ENCODE results near the gene EXOC6B. TPM values are rescaled to one million over a fixed set of nuclear protein-coding genes. Genes with fewer than 3 reads are reported as not detected.

The EXOC6B gene
- total RNA-seq, 3 donors from 2014 or later: 32.2 to 49.2 (median 37.0) TPM

GRCh38 chr2:72237549-72237948 is 588.3 kb downstream of the EXOC6B start:
- no peaks in the 10 kb centered on the region for H3K9me3 ChIP-seq
- H3K4me1 ChIP-seq: no peaks in the 10 kb centered on the region
- no peak for DNase-seq (ENCODE audit: low spot score in 2 of 2)
- no peak overlapping the region for H3K4me3 ChIP-seq
- no peaks in the 10 kb centered on the region for H3K36me3 ChIP-seq
- no peaks in the 10 kb centered on the region for H3K27me3 ChIP-seq
- no peak for TF ChIP-seq POLR2A (IDR thresholded peaks at IDR 0.05)
- TF ChIP-seq POLR2AphosphoS5 (IDR thresholded peaks at IDR 0.05): no peak
- H3K27ac ChIP-seq: no peak overlapping the region
- intact Hi-C loops (cut with DNase I; ENCODE audit: low total_unique reads): no loop called here

GRCh38 chr2:72236445-72237067 is 589.3 kb downstream of the EXOC6B start:
- no peaks in the 10 kb centered on the region for H3K4me1 ChIP-seq
- no peak overlapping the region for H3K4me3 ChIP-seq
- no peak for DNase-seq (ENCODE audit: low spot score in 2 of 2)
- no peaks in the 10 kb centered on the region for H3K9me3 ChIP-seq
- intact Hi-C loops (cut with DNase I; ENCODE audit: low total_unique reads): no loop called here
- TF ChIP-seq CTCF (IDR thresholded peaks at IDR 0.05) (no peak), POLR2AphosphoS5 (IDR thresholded peaks at IDR 0.05) (no peak), POLR2A (IDR thresholded peaks at IDR 0.05) (no peak)
- H3K27ac ChIP-seq: no peak overlapping the region
- no peaks in the 10 kb centered on the region for H3K27me3 ChIP-seq
- no peaks in the 10 kb centered on the region for H3K36me3 ChIP-seq

GRCh38 chr2:72235497-72236415 is 590.1 kb downstream of the EXOC6B start:
- H3K9me3 ChIP-seq: no peaks in the 10 kb centered on the region
- H3K27ac ChIP-seq: no peak overlapping the region
- no peaks in the 10 kb centered on the region for H3K27me3 ChIP-seq
- intact Hi-C loops (cut with DNase I; ENCODE audit: low total_unique reads): no loop called here
- H3K36me3 ChIP-seq: no peaks in the 10 kb centered on the region
- no peak for TF ChIP-seq POLR2AphosphoS5 (IDR thresholded peaks at IDR 0.05)
- TF ChIP-seq CTCF (IDR thresholded peaks at IDR 0.05): no peak
- TF ChIP-seq POLR2A (IDR thresholded peaks at IDR 0.05): no peak
- H3K4me3 ChIP-seq: no peak overlapping the region
- no peaks in the 10 kb centered on the region for H3K4me1 ChIP-seq
- DNase-seq (ENCODE audit: low spot score in 2 of 2): no peak

- TF ChIP-seq POLR2A (IDR thresholded peaks at IDR 0.05): no peak
- no peak for TF ChIP-seq CTCF (IDR thresholded peaks at IDR 0.05)
- no peak for TF ChIP-seq POLR2AphosphoS5 (IDR thresholded peaks at IDR 0.05)
- no peak for DNase-seq (ENCODE audit: low spot score in 2 of 2)
- no peaks in the 10 kb centered on the region for H3K4me1 ChIP-seq
- no peak overlapping the region for H3K27ac ChIP-seq
- intact Hi-C loops (cut with DNase I; ENCODE audit: low total_unique reads): no loop called here
- H3K27me3 ChIP-seq: no peaks in the 10 kb centered on the region
- no peak overlapping the region for H3K4me3 ChIP-seq
- H3K36me3 ChIP-seq: no peaks in the 10 kb centered on the region
- no peaks in the 10 kb centered on the region for H3K9me3 ChIP-seq
Observed at GRCh38 chr2:72233211-72233610, 592.6 kb downstream of the EXOC6B start.

- H3K4me1 ChIP-seq: no peaks in the 10 kb centered on the region
- H3K27me3 ChIP-seq: no peaks in the 10 kb centered on the region
- H3K4me3 ChIP-seq: no peak overlapping the region
- TF ChIP-seq CTCF (IDR thresholded peaks at IDR 0.05) (no peak), POLR2A (IDR thresholded peaks at IDR 0.05) (no peak), POLR2AphosphoS5 (IDR thresholded peaks at IDR 0.05) (no peak)
- no peak overlapping the region for H3K27ac ChIP-seq
- intact Hi-C loops (cut with DNase I; ENCODE audit: low total_unique reads): no loop called here
- DNase-seq (ENCODE audit: low spot score in 2 of 2): no peak
- no peaks in the 10 kb centered on the region for H3K36me3 ChIP-seq
- no peaks in the 10 kb centered on the region for H3K9me3 ChIP-seq
Observed at GRCh38 chr2:72222829-72223564, 602.8 kb downstream of the EXOC6B start.
